ENCODE results near the gene FLVCR2.

GRCh38 chr14:75531660-75532317, 46.6 kb upstream of the FLVCR2 start:
- TF ChIP-seq, protein P1, sequence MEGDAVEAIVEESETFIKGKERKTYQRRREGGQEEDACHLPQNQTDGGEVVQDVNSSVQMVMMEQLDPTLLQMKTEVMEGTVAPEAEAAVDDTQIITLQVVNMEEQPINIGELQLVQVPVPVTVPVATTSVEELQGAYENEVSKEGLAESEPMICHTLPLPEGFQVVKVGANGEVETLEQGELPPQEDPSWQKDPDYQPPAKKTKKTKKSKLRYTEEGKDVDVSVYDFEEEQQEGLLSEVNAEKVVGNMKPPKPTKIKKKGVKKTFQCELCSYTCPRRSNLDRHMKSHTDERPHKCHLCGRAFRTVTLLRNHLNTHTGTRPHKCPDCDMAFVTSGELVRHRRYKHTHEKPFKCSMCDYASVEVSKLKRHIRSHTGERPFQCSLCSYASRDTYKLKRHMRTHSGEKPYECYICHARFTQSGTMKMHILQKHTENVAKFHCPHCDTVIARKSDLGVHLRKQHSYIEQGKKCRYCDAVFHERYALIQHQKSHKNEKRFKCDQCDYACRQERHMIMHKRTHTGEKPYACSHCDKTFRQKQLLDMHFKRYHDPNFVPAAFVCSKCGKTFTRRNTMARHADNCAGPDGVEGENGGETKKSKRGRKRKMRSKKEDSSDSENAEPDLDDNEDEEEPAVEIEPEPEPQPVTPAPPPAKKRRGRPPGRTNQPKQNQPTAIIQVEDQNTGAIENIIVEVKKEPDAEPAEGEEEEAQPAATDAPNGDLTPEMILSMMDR (IDR thresholded peaks at IDR 0.05), result no peak
- TF ChIP-seq POLR2A (IDR thresholded peaks at IDR 0.05), result no peak

Data from lower leg skin (tissue), 3 donors.